ENCODE measurements around the gene CELF4.

The CELF4 gene

GRCh38 chr18:37435150-37435867, 130.3 kb downstream of the CELF4 start:
- no peak for DNase-seq

GRCh38 chr18:37434161-37434860, 131.3 kb downstream of the CELF4 start:
- DNase-seq, result no peak

- no peak for DNase-seq
These were observed 133.0 kb downstream of the CELF4 start for GRCh38 chr18:37432436-37433195.

GRCh38 chr18:37430357-37431076, 135.1 kb downstream of the CELF4 start:
- no peak for DNase-seq

GRCh38 chr18:37429791-37430190, 135.8 kb downstream of the CELF4 start:
- DNase-seq, result no peak

- no peak for DNase-seq
These were observed 137.2 kb downstream of the CELF4 start for GRCh38 chr18:37428288-37428974.

- no peak for DNase-seq
These were observed 139.0 kb downstream of the CELF4 start for GRCh38 chr18:37426586-37426985.

GRCh38 chr18:37425222-37425621, 140.4 kb downstream of the CELF4 start:
- DNase-seq, result no peak

- DNase-seq, result no peak
These were observed 141.1 kb downstream of the CELF4 start for GRCh38 chr18:37424507-37424906.

- no peak for DNase-seq
These were observed 143.0 kb downstream of the CELF4 start for GRCh38 chr18:37422596-37422995.

GRCh38 chr18:37422116-37422515, 143.5 kb downstream of the CELF4 start:
- no peak for DNase-seq

- DNase-seq, result no peak
These were observed 144.1 kb downstream of the CELF4 start for GRCh38 chr18:37421341-37422077.

- DNase-seq, result no peak
These were observed 145.2 kb downstream of the CELF4 start for GRCh38 chr18:37420315-37420880.

- no peak for DNase-seq
These were observed 145.7 kb downstream of the CELF4 start for GRCh38 chr18:37419866-37420265.

GRCh38 chr18:37419315-37419714, 146.3 kb downstream of the CELF4 start:
- no peak for DNase-seq

GRCh38 chr18:37414816-37415215, 150.8 kb downstream of the CELF4 start:
- no peak for DNase-seq

- no peak for DNase-seq
These were observed 152.8 kb downstream of the CELF4 start for GRCh38 chr18:37412829-37413228.

GRCh38 chr18:37412333-37412732, 153.3 kb downstream of the CELF4 start:
- no peak for DNase-seq

- DNase-seq, result no peak
These were observed 155.7 kb downstream of the CELF4 start for GRCh38 chr18:37409878-37410277.

GRCh38 chr18:37408676-37409265, 156.8 kb downstream of the CELF4 start:
- DNase-seq, result no peak

GRCh38 chr18:37407571-37407970, 158.0 kb downstream of the CELF4 start:
- no peak for DNase-seq
